Measurements from ENCODE around the gene ZCCHC3. TPM values are rescaled to one million over a fixed set of nuclear protein-coding genes. Genes with fewer than 3 reads are reported as not detected.
A peak's percentile ranks its signal among the peaks of the same experiment; 100 is the strongest.
"Not testable (repeated sequence)": the region's sequence is repeated elsewhere in the genome, so short reads cannot be mapped to it uniquely, and the experiment has no call there.

Gene ZCCHC3
- 11.6 and 11.8 TPM in 2 replicates for total RNA-seq
- polyA plus RNA-seq = 8.7 TPM in 2 replicates
- 8.1 and 8.7 TPM in 2 replicates for polyA plus RNA-seq (2012)
- 3.7 and 6.8 TPM in 2 replicates for polyA minus RNA-seq (ENCODE audit: low replicate concordance)

DNA sequence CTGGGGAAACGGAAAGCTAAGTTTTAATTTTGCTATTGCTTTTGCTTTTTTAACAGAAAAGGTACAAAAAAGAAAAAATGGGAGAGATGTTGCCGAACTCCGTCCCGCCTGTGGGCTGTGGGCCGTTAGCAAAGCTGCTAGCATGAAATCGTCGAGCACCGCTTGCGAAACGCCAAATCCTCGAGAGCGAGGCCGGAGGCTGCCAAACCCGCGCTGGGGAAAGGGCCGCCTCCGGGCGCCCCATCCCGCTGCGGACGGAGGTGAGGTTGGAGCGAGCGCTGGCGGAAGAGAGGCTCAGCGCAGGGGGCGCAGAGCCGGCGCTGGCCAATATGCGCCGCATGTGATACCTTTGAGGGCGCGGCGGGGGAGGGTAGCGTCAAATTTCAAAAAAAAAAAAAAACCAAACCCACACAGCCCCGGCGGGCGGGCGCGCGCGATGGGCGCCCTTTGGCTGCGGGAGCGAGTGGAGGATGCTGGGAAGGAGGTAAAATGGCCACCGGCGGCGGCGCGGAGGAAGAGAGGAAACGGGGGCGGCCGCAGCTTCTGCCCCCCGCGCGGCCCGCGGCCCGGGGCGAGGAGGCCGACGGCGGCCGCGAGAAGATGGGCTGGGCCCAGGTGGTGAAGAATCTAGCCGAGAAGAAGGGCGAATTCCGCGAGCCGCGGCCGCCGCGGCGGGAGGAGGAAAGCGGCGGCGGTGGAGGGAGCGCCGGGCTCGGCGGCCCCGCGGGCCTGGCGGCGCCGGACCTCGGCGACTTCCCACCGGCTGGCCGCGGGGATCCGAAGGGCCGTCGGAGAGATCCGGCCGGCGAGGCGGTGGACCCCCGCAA, at the start of gene ZCCHC3:
TSS of gene ZCCHC3 (plus strand) at position 473 of the 827 bp plus-strand sequence. CDS start at position 490, 17 bp downstream.
- Histone ChIP-seq H3K9me3 (ENCODE audit: control insufficient read depth, insufficient read depth, low read depth, low read length) (no peaks in the 10 kb centered on the region), H3K4me1 (ENCODE audit: control insufficient read depth, extremely low read depth, insufficient read depth, low read length) (peaks cover 8% of the 10 kb centered on the region), H3K4me3 (replicated peaks in 1 of 4; ENCODE audit: control extremely low read depth in 1 of 4, insufficient read depth in 1 of 4, low read depth in 3 of 4, low read length in 4 of 4) (peak within 1 kb of the TSS; percentile 77 to 94 (median 89)), H3K9ac (ENCODE audit: insufficient read depth, low read length) (peak within 1 kb of the TSS; percentile 94), H4K20me1 (ENCODE audit: control insufficient read depth, extremely low read depth, insufficient read depth, low read length) (no peaks in the 10 kb centered on the region), H3K27ac (ENCODE audit: insufficient read depth, low read length) (peak within 1 kb of the TSS; percentile 90), H3K4me2 (ENCODE audit: extremely low read depth, insufficient read depth, low read length) (peak within 1 kb of the TSS; percentile 88), H3K36me3 (ENCODE audit: control insufficient read depth, insufficient read depth, low read length) (no peaks in the 10 kb centered on the region), H3K79me2 (ENCODE audit: control insufficient read depth, insufficient read depth, low read length) (peaks cover 38% of the 10 kb centered on the region), H3K27me3 (ENCODE audit: control insufficient read depth, insufficient read depth, low read length) (no peaks in the 10 kb centered on the region), H2AFZ (ENCODE audit: low read length) (peak within 1 kb of the TSS; percentile 19)
- DNase-seq (ENCODE audit: low read depth in 2 of 2) = peak; percentile 93 to 97
- TF ChIP-seq, protein P1, sequence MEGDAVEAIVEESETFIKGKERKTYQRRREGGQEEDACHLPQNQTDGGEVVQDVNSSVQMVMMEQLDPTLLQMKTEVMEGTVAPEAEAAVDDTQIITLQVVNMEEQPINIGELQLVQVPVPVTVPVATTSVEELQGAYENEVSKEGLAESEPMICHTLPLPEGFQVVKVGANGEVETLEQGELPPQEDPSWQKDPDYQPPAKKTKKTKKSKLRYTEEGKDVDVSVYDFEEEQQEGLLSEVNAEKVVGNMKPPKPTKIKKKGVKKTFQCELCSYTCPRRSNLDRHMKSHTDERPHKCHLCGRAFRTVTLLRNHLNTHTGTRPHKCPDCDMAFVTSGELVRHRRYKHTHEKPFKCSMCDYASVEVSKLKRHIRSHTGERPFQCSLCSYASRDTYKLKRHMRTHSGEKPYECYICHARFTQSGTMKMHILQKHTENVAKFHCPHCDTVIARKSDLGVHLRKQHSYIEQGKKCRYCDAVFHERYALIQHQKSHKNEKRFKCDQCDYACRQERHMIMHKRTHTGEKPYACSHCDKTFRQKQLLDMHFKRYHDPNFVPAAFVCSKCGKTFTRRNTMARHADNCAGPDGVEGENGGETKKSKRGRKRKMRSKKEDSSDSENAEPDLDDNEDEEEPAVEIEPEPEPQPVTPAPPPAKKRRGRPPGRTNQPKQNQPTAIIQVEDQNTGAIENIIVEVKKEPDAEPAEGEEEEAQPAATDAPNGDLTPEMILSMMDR (conservative IDR thresholded peaks at IDR 0.05 in 1 of 2, IDR thresholded peaks at IDR 0.05 in 1 of 2; ENCODE audit: low read depth in 1 of 2, low read length in 2 of 2) = no peak
- no peak for TF ChIP-seq EZH2 (IDR thresholded peaks at IDR 0.05; ENCODE audit: low read length, missing control alignments)

GRCh38 chr20:251354-251753, 46.0 kb upstream of the ZCCHC3 start:
- H3K27ac ChIP-seq (ENCODE audit: insufficient read depth, low read length) = no peak overlapping the region
- TF ChIP-seq, protein P1 (conservative IDR thresholded peaks at IDR 0.05 in 1 of 2, IDR thresholded peaks at IDR 0.05 in 1 of 2; ENCODE audit: low read depth in 1 of 2, low read length in 2 of 2) = no peak
- TF ChIP-seq EZH2 (IDR thresholded peaks at IDR 0.05; ENCODE audit: low read length, missing control alignments) = no peak

DNA sequence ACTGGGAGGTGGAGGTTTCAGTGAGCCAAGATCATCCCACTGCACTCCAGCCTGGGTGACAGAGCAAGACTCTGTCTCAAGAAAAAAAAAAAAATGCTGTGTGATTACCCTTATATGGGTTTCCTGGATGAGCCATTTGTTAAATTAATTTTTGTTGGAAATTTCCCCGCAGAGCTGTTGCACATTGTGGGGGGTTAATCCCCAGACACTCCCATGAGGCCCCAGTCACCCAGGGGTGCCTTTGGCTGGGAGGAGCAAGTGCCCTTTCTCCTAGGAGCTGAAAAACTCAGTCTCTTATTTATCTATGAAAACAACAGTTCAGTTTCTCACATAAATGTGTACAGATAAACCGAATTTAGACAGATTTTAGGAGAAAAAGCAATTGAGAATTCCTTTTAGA, 44.6 kb upstream of the ZCCHC3 start:
- H2AFZ ChIP-seq (ENCODE audit: low read length) = no peak overlapping the region
- no peak overlapping the region for H3K4me2 ChIP-seq (ENCODE audit: extremely low read depth, insufficient read depth, low read length)
- H3K4me3 ChIP-seq (replicated peaks in 1 of 4; ENCODE audit: control extremely low read depth in 1 of 4, insufficient read depth in 1 of 4, low read depth in 3 of 4, low read length in 4 of 4) = no peak overlapping the region
- no peak for DNase-seq (ENCODE audit: low read depth in 2 of 2)
- peaks cover 3% of the 10 kb centered on the region for H3K27me3 ChIP-seq (ENCODE audit: control insufficient read depth, insufficient read depth, low read length)
- no peaks in the 10 kb centered on the region for H3K9me3 ChIP-seq (ENCODE audit: control insufficient read depth, insufficient read depth, low read depth, low read length)
- H3K27ac ChIP-seq (ENCODE audit: insufficient read depth, low read length) = no peak overlapping the region
- H4K20me1 ChIP-seq (ENCODE audit: control insufficient read depth, extremely low read depth, insufficient read depth, low read length) = no peaks in the 10 kb centered on the region
- no peak overlapping the region for H3K9ac ChIP-seq (ENCODE audit: insufficient read depth, low read length)
- TF ChIP-seq EZH2 (IDR thresholded peaks at IDR 0.05; ENCODE audit: low read length, missing control alignments) = no peak
- TF ChIP-seq, protein P1 (conservative IDR thresholded peaks at IDR 0.05 in 1 of 2, IDR thresholded peaks at IDR 0.05 in 1 of 2; ENCODE audit: low read depth in 1 of 2, low read length in 2 of 2) = no peak
- no peaks in the 10 kb centered on the region for H3K36me3 ChIP-seq (ENCODE audit: control insufficient read depth, insufficient read depth, low read length)
- H3K79me2 ChIP-seq (ENCODE audit: control insufficient read depth, insufficient read depth, low read length) = no peaks in the 10 kb centered on the region
- H3K4me1 ChIP-seq (ENCODE audit: control insufficient read depth, extremely low read depth, insufficient read depth, low read length) = no peaks in the 10 kb centered on the region

More at GRCh38 chr20:251354-251753, 46.0 kb upstream of the ZCCHC3 start:
- peaks cover 3% of the 10 kb centered on the region for H3K27me3 ChIP-seq (ENCODE audit: control insufficient read depth, insufficient read depth, low read length)
- DNase-seq (ENCODE audit: low read depth in 2 of 2) = no peak
- H3K36me3 ChIP-seq (ENCODE audit: control insufficient read depth, insufficient read depth, low read length) = no peaks in the 10 kb centered on the region
- H4K20me1 ChIP-seq (ENCODE audit: control insufficient read depth, extremely low read depth, insufficient read depth, low read length) = no peaks in the 10 kb centered on the region
- H3K9me3 ChIP-seq (ENCODE audit: control insufficient read depth, insufficient read depth, low read depth, low read length) = no peaks in the 10 kb centered on the region
- no peak overlapping the region for H3K9ac ChIP-seq (ENCODE audit: insufficient read depth, low read length)
- H3K4me2 ChIP-seq (ENCODE audit: extremely low read depth, insufficient read depth, low read length) = no peak overlapping the region
- no peak overlapping the region for H2AFZ ChIP-seq (ENCODE audit: low read length)
- no peaks in the 10 kb centered on the region for H3K79me2 ChIP-seq (ENCODE audit: control insufficient read depth, insufficient read depth, low read length)
- no peaks in the 10 kb centered on the region for H3K4me1 ChIP-seq (ENCODE audit: control insufficient read depth, extremely low read depth, insufficient read depth, low read length)
- H3K4me3 ChIP-seq (replicated peaks in 1 of 4; ENCODE audit: control extremely low read depth in 1 of 4, insufficient read depth in 1 of 4, low read depth in 3 of 4, low read length in 4 of 4) = no peak overlapping the region

- not testable (repeated sequence) for H3K79me2 ChIP-seq (ENCODE audit: control insufficient read depth, insufficient read depth, low read length); H4K20me1 ChIP-seq (ENCODE audit: control insufficient read depth, extremely low read depth, insufficient read depth, low read length); H3K27me3 ChIP-seq (ENCODE audit: control insufficient read depth, insufficient read depth, low read length); H3K4me2 ChIP-seq (ENCODE audit: extremely low read depth, insufficient read depth, low read length); H3K4me1 ChIP-seq (ENCODE audit: control insufficient read depth, extremely low read depth, insufficient read depth, low read length); H3K9ac ChIP-seq (ENCODE audit: insufficient read depth, low read length); H2AFZ ChIP-seq (ENCODE audit: low read length); H3K9me3 ChIP-seq (ENCODE audit: control insufficient read depth, insufficient read depth, low read depth, low read length); H3K27ac ChIP-seq (ENCODE audit: insufficient read depth, low read length); DNase-seq (ENCODE audit: low read depth in 2 of 2); H3K4me3 ChIP-seq (replicated peaks in 1 of 4; ENCODE audit: control extremely low read depth in 1 of 4, insufficient read depth in 1 of 4, low read depth in 3 of 4, low read length in 4 of 4); H3K36me3 ChIP-seq (ENCODE audit: control insufficient read depth, insufficient read depth, low read length)
Observed at GRCh38 chr20:253447-253846, 43.9 kb upstream of the ZCCHC3 start.

All from fibroblast of lung (primary cell).